HUES6 (cell line): ENCODE results near the gene HERC6.
"Not testable (repeated sequence)": the region's sequence is repeated elsewhere in the genome, so short reads cannot be mapped to it uniquely, and the experiment has no call there.

Experiments used
- H3K27ac ChIP-seq: 2 replicates; pipeline ENCODE4 v1.7.0; 2013; ENCODE audit warnings: low read depth, mild to moderate bottlenecking, low read length, inconsistent platforms
- H3K27me3 ChIP-seq: 2 replicates; pipeline ENCODE4 v1.6.1; 2013; ENCODE audit warnings: low read length; ENCODE audit not compliant: control insufficient read depth, insufficient read depth
- H3K36me3 ChIP-seq: 2 replicates; pipeline ENCODE4 v1.6.1; 2013; ENCODE audit warnings: low read length; ENCODE audit not compliant: control insufficient read depth, insufficient read depth
- H3K4me1 ChIP-seq: 2 replicates; pipeline ENCODE4 v1.6.1; 2013; ENCODE audit warnings: low read length; ENCODE audit not compliant: control insufficient read depth, insufficient read depth
- H3K4me3 ChIP-seq: 2 replicates; pipeline ENCODE4 v1.5.1; 2013; ENCODE audit warnings: low read depth, low read length
- H3K9ac ChIP-seq: one replicate; pipeline ENCODE4 v1.6.1; 2013; ENCODE audit warnings: mild to moderate bottlenecking, low read length
- H3K9me3 ChIP-seq: 2 replicates; pipeline ENCODE4 v1.6.1; 2013; ENCODE audit warnings: low read depth, low read length; ENCODE audit not compliant: control insufficient read depth, insufficient read depth

The HERC6 gene

GRCh38 chr4:88357262-88357661, 21.4 kb upstream of the HERC6 start:
- Histone ChIP-seq H3K27me3 (no peaks in the 10 kb centered on the region), H3K9me3 (peaks cover 40% of the 10 kb centered on the region), H3K9ac (no peak overlapping the region), H3K4me3 (no peak overlapping the region), H3K36me3 (no peaks in the 10 kb centered on the region), H3K27ac (no peak overlapping the region), H3K4me1 (no peaks in the 10 kb centered on the region)

- Histone ChIP-seq H3K4me3 (no peak overlapping the region), H3K27ac (no peak overlapping the region), H3K9ac (no peak overlapping the region), H3K36me3 (no peaks in the 10 kb centered on the region), H3K9me3 (peaks cover 36% of the 10 kb centered on the region), H3K4me1 (no peaks in the 10 kb centered on the region), H3K27me3 (no peaks in the 10 kb centered on the region)
Observed at GRCh38 chr4:88359558-88359957, 19.1 kb upstream of the HERC6 start.

GRCh38 chr4:88360256-88360655, 18.4 kb upstream of the HERC6 start:
- Histone ChIP-seq H3K4me3 (no peak overlapping the region), H3K4me1 (no peaks in the 10 kb centered on the region), H3K27ac (no peak overlapping the region), H3K36me3 (no peaks in the 10 kb centered on the region), H3K9ac (no peak overlapping the region), H3K9me3 (peaks cover 42% of the 10 kb centered on the region), H3K27me3 (no peaks in the 10 kb centered on the region)

DNA sequence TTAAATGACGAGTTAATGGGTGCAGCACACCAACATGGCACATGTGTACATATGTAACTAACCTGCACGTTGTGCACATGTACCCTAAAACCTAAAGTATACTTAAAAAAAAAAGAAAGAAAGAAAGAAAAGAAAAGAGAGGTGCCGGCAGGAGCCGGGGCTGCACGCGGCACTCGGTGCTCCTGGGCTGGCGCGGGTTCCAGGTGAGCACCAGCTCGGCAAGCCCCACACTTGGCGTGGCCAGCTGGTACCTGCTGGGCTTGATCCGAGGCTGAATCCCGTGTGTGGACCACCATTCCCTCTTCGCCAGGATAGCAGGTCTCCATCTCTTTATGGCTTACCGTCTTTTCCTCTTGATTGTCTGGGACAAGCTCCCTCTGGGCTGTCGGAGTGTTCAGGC, 17.9 kb upstream of the HERC6 start:
- Histone ChIP-seq H3K36me3 (no peaks in the 10 kb centered on the region), H3K27me3 (no peaks in the 10 kb centered on the region), H3K9ac (no peak overlapping the region), H3K4me1 (no peaks in the 10 kb centered on the region), H3K9me3 (peaks cover 40% of the 10 kb centered on the region), H3K4me3 (no peak overlapping the region), H3K27ac (no peak overlapping the region)

DNA sequence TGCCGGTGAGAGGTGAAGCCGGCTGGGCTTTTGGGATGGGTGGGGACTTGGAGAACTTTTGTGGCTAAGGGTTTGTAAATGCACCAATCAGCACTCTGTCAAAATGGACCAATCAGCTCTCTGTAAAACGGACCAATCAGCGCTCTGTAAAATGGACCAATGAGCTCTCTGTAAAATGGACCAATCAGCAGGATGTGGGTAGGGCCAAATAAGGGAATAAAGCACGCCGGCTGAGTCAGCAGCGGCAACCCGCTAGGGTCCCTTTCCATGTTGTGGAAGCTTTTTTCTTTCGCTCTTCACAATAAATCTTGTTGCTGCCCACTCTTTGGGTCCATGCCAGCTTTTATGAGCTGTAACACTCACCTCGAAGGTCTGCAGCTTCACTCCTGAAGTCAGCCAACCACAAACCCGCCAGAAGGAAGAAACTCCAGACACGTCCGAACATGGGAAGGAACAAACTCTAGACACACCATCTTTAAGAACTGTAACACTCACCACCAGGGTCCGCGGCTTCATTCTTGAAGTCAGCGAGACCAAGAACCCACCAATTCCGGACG, 17.4 kb upstream of the HERC6 start:
- H3K4me3 ChIP-seq, H3K4me1 ChIP-seq, H3K27me3 ChIP-seq, H3K9ac ChIP-seq, H3K27ac ChIP-seq, H3K36me3 ChIP-seq: not testable (repeated sequence)
- peaks cover 40% of the 10 kb centered on the region for H3K9me3 ChIP-seq

DNA sequence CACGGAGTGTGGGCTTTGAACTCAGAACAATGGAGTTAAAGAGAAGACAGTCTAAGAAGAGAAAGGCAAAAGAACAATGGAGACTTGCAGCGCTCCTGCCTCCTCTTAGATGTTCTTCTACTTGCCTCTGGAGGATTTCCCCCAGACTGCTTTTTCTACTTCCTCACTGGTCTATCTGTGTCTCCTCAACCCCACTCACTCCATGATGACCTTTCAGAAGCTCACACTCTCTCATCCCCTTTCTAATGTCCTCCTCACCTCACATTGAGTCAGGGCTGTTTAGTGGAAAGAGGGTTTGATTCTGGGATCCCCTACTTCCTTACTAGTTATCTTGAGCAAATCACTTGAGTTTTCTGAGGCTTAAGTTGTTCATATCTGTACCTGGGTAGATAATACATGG, 12.2 kb upstream of the HERC6 start:
- Histone ChIP-seq H3K36me3 (no peaks in the 10 kb centered on the region), H3K4me1 (no peaks in the 10 kb centered on the region), H3K9me3 (peaks cover 26% of the 10 kb centered on the region), H3K4me3 (no peak overlapping the region), H3K27ac (no peak overlapping the region), H3K27me3 (no peaks in the 10 kb centered on the region), H3K9ac (no peak overlapping the region)

DNA sequence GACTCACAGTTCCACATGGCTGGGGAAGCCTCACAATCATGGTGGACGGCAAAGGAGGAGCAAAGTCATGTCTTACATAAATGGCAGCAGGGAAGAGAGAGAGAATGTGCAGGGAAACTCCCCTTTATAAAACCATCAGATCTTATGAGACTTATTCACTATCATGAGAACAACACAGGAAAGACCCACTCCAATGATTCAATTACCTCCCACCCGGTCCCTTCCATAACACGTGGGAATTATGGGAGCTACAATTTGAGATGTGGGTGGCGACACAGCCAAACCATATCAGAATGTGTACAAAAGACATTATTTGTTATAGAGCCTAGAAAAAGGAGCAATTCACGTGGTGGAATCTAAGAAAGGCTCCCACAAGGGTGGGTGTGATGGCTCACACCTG, 10.8 kb upstream of the HERC6 start:
- Histone ChIP-seq H3K9ac (no peak overlapping the region), H3K4me3 (no peak overlapping the region), H3K4me1 (no peaks in the 10 kb centered on the region), H3K9me3 (peaks cover 25% of the 10 kb centered on the region), H3K27me3 (no peaks in the 10 kb centered on the region), H3K27ac (no peak overlapping the region), H3K36me3 (no peaks in the 10 kb centered on the region)

DNA sequence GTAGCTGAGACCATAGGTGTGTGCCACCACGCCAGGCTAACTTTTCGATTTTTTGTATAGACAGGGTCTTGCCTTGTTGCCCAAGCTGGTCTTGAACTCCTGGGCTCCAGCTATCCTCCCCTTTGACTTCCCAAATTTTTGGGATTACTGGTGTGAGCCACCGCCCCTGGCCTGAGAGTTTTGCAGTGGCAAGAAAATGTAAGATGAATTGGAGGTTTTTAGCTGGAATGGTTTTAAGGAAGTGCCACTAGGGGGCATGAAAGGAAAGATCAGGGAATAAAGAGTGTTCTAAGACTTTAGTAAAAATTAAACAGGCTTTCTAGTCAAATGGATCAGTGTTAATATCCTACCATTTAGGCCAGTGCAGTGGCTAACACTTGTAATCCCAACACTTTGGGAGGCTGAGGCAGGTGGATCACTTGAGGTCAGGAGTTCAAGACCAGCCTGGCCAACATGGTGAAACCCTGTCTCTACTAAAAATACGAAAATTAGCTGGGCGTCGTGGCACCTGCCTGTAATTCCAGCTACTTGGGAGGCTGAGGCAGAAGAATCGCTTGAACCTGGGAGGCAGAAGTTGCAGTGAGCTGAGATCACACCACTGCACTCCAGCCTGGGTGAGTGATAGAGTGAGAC, 9.4 kb upstream of the HERC6 start:
- not testable (repeated sequence) for H3K27ac ChIP-seq, H3K36me3 ChIP-seq, H3K4me1 ChIP-seq, H3K27me3 ChIP-seq, H3K9ac ChIP-seq, H3K4me3 ChIP-seq
- H3K9me3 ChIP-seq = peaks cover 13% of the 10 kb centered on the region; the same call in 1 of the 2 replicates

DNA sequence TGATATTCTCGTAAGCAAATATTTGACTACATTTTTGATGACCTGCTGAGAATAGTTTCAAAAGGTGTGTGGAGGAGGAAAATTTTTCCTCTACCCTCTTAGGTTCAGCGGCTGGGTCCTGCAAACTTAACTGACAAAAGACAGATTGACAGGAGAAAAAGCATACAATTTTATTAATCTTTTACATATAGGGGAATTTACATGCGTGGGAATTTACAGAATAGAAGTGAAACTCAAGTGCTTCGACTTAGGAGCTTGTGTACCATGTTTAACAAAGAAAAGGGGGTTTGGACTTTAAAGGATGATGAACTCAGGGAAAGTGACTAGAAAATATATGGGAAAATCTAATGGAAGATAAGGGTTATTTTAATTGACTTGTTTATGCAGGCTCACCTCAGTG, 2.5 kb downstream of the HERC6 start:
- Histone ChIP-seq H3K9ac (no peak overlapping the region), H3K36me3 (no peaks in the 10 kb centered on the region), H3K4me1 (peaks cover 4% of the 10 kb centered on the region; the same call in 1 of the 2 replicates), H3K4me3 (no peak overlapping the region), H3K27ac (no peak overlapping the region), H3K9me3 (no peaks in the 10 kb centered on the region), H3K27me3 (peaks cover 13% of the 10 kb centered on the region)

GRCh38 chr4:88382621-88383020, 4.0 kb downstream of the HERC6 start:
- H3K27ac ChIP-seq = no peak overlapping the region
- H3K27me3 ChIP-seq = peaks cover 12% of the 10 kb centered on the region
- H3K9me3 ChIP-seq = no peaks in the 10 kb centered on the region
- no peak overlapping the region for H3K9ac ChIP-seq
- H3K4me3 ChIP-seq = no peak overlapping the region
- no peaks in the 10 kb centered on the region for H3K36me3 ChIP-seq
- H3K4me1 ChIP-seq = peaks cover 4% of the 10 kb centered on the region; the same call in 1 of the 2 replicates

DNA sequence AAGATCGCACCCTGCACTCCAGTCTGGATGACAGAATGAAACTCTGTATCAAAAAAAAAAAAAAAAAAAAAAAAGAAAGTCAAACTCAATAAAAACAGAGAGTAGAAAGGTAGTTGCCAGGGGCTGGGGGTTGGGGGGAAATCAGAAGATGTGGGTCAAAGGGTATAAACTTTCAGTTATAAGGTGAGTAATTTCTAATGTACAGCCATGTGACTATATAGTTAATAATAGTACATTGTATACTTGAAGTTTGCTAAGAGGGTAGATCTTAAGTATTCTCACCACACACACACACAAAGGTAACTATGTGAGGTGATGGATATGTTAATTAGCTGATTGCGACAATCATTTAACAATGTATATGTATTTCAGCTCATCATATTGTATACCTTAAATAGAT, 11.5 kb downstream of the HERC6 start:
- Histone ChIP-seq H3K9me3 (no peaks in the 10 kb centered on the region), H3K27ac (no peak overlapping the region), H3K4me1 (peaks cover 3% of the 10 kb centered on the region; the same call in 1 of the 2 replicates), H3K9ac (no peak overlapping the region), H3K27me3 (no peaks in the 10 kb centered on the region), H3K36me3 (peaks cover 6% of the 10 kb centered on the region), H3K4me3 (no peak overlapping the region)
